SK-N-SH (cell line): Measurements from ENCODE around the gene S100P. TPM values are rescaled to one million over a fixed set of nuclear protein-coding genes. Genes with fewer than 3 reads are reported as not detected.

ENCODE experiments used
- CTCF ChIA-PET: fragments of 300-600, 350-600 bp; formaldehyde crosslinking; extraction: SDS; loops from one replicate; lab custom pipeline; 2021; lab: Yijun Ruan, JAX
- POLR2A ChIA-PET: fragments of 350-600 bp; sonication (Branson Sonifier 250); formaldehyde crosslinking; extraction: SDS; loops from one replicate; lab custom pipeline; 2020; ENCODE audit warnings: antibody characterized with exemption, inconsistent platforms; lab: Yijun Ruan, JAX
- DNase-seq: peaks from one replicate; pipeline ENCODE4 v3.0.0; 2012
- H2AFZ ChIP-seq: fragments of 200-600 bp; sonication (generic); 2 replicates; pipeline ENCODE4 v1.8.1; 2016; ENCODE audit warnings: antibody characterized with exemption, mild to moderate bottlenecking, low read depth
- H3F3A ChIP-seq: fragments of 200-600 bp; sonication (generic); replicated peaks from 2 replicates; pipeline ENCODE3; 2016; ENCODE audit warnings: antibody characterized with exemption, mild to moderate bottlenecking; ENCODE audit not compliant: insufficient read depth
- H3K27ac ChIP-seq, 2 experiments: fragments of 200-500 bp in 1 of 2; fragments of 200-600 bp in 1 of 2; sonication (Bioruptor generic) in 1 of 2; sonication (generic), shearing (Covaris generic) in 1 of 2; 2 replicates each; pipeline versions ENCODE4 v1.5.1 to v1.6.1; 2014 to 2016; ENCODE audit warnings: low read depth in 2 of 2, inconsistent platforms in 1 of 2, low read length in 1 of 2, mild to moderate bottlenecking in 1 of 2, mixed read lengths in 1 of 2
- H3K27me3 ChIP-seq: fragments of 200-600 bp; sonication (generic), shearing (Covaris generic); 2 replicates; pipeline ENCODE4 v1.6.1; 2016; ENCODE audit warnings: mixed run types; ENCODE audit not compliant: insufficient read depth
- H3K36me3 ChIP-seq, 2 experiments: fragments of 200-500 bp in 1 of 2; fragments of 200-600 bp in 1 of 2; sonication (Bioruptor generic) in 1 of 2; sonication (generic) in 1 of 2; replicated peaks in 1 of 2; 2 replicates each; pipeline versions ENCODE3 to v1.5.1; 2014 to 2016; ENCODE audit warnings: low read length in 1 of 2, mild to moderate bottlenecking in 1 of 2; ENCODE audit not compliant: insufficient read depth in 2 of 2, control insufficient read depth in 1 of 2
- H3K4me1 ChIP-seq, 2 experiments: fragments of 200-500 bp in 1 of 2; fragments of 200-600 bp in 1 of 2; sonication (Bioruptor generic) in 1 of 2; sonication (generic), shearing (Covaris generic) in 1 of 2; 2 replicates each; pipeline versions ENCODE4 v1.5.1 to v1.6.1; 2014 to 2016; ENCODE audit warnings: low read depth in 1 of 2, low read length in 1 of 2, mixed run types in 1 of 2; ENCODE audit not compliant: insufficient read depth in 2 of 2, control insufficient read depth in 1 of 2
- H3K4me2 ChIP-seq: fragments of 200-600 bp; sonication (generic), shearing (Covaris generic); 2 replicates; pipeline ENCODE4 v1.6.1; 2017; ENCODE audit warnings: mixed run types
- H3K4me3 ChIP-seq, 2 experiments: fragments of 200-500 bp in 1 of 2; fragments of 200-600 bp in 1 of 2; sonication (Bioruptor generic) in 1 of 2; sonication (generic), shearing (Covaris generic) in 1 of 2; 2 replicates each; pipeline versions ENCODE4 v1.5.1 to v1.8.1; 2014 to 2016; ENCODE audit warnings: low read depth in 2 of 2, inconsistent platforms in 1 of 2, low read length in 1 of 2, mild to moderate bottlenecking in 1 of 2, mixed read lengths in 1 of 2, moderate library complexity in 1 of 2
- H3K79me2 ChIP-seq: fragments of 200-600 bp; sonication (generic); 2 replicates; pipeline ENCODE4 v1.8.1; 2017; ENCODE audit warnings: mild to moderate bottlenecking; ENCODE audit not compliant: insufficient read depth
- H3K9ac ChIP-seq: fragments of 200-600 bp; sonication (generic); 2 replicates; pipeline ENCODE4 v1.6.1; 2017; ENCODE audit warnings: mixed run types
- H3K9me2 ChIP-seq: fragments of 200-600 bp; sonication (generic); 2 replicates; pipeline ENCODE4 v1.6.1; 2017; ENCODE audit warnings: mixed run types
- H3K9me3 ChIP-seq: fragments of 200-600 bp; sonication (generic); 2 replicates; pipeline ENCODE4 v1.6.1; 2017; ENCODE audit warnings: mixed run types, mild to moderate bottlenecking, moderate library complexity
- H4K20me1 ChIP-seq: fragments of 200-600 bp; sonication (generic); 2 replicates; pipeline ENCODE4 v1.6.1; 2017; ENCODE audit warnings: mild to moderate bottlenecking, mixed run types; ENCODE audit not compliant: insufficient read depth
- ELF1 ChIP-seq: IDR thresholded peaks from 2 replicates; pipeline ENCODE4 v1.4.0; 2012
- FOSL2 ChIP-seq: IDR thresholded peaks from 2 replicates; pipeline ENCODE4 v1.4.0; 2012; ENCODE audit warnings: low read depth, mild to moderate bottlenecking, moderate library complexity, borderline replicate concordance
- GABPA ChIP-seq: IDR thresholded peaks from 2 replicates; pipeline ENCODE4 v1.4.0; 2012; ENCODE audit warnings: low read depth, mild to moderate bottlenecking
- IRF3 ChIP-seq: fragments of 150-350 bp; IDR thresholded peaks from 2 replicates; pipeline ENCODE4 v1.6.1; 2016; ENCODE audit warnings: mild to moderate bottlenecking, low read depth, low read length
- MEF2A ChIP-seq: IDR thresholded peaks from 2 replicates; pipeline ENCODE4 v1.4.0; 2012; ENCODE audit warnings: low read depth, borderline replicate concordance
- MXI1 ChIP-seq: IDR thresholded peaks from 2 replicates; pipeline ENCODE4 v1.6.1; 2012; ENCODE audit warnings: mild to moderate bottlenecking, low read depth, low read length, improper control_type of control experiment
- NFIC ChIP-seq: IDR thresholded peaks from 2 replicates; pipeline ENCODE4 v1.4.0; 2012; ENCODE audit warnings: borderline replicate concordance
- POLR2AphosphoS5 ChIP-seq: IDR thresholded peaks from 2 replicates; pipeline ENCODE4 v1.6.1; 2012; ENCODE audit warnings: low read depth, low read length
- RAD21 ChIP-seq: IDR thresholded peaks from 2 replicates; pipeline ENCODE4 v1.6.1; 2012; ENCODE audit warnings: mild to moderate bottlenecking, low read length
- REST ChIP-seq: IDR thresholded peaks from 2 replicates; pipeline ENCODE4 v1.6.1; 2012; ENCODE audit warnings: mild to moderate bottlenecking, low read depth, low read length, moderate library complexity
- SIN3A ChIP-seq: IDR thresholded peaks from 2 replicates; pipeline ENCODE4 v1.6.1; 2012; ENCODE audit warnings: low read depth, mild to moderate bottlenecking, low read length, moderate library complexity, borderline replicate concordance
- SMC3 ChIP-seq: IDR thresholded peaks from 2 replicates; pipeline ENCODE4 v1.6.1; 2012; ENCODE audit warnings: low read depth, low read length, improper control_type of control experiment
- USF2 ChIP-seq: fragments of 150-350 bp; IDR thresholded peaks from 2 replicates; pipeline ENCODE4 v1.6.1; 2017; ENCODE audit warnings: antibody characterized with exemption, low read length, low read depth, borderline replicate concordance
- YY1 ChIP-seq: IDR thresholded peaks from 2 replicates; pipeline ENCODE4 v1.4.0; 2012; ENCODE audit warnings: low read depth, mild to moderate bottlenecking
- ZBTB33 ChIP-seq: IDR thresholded peaks from 2 replicates; pipeline ENCODE4 v1.4.0; 2012; ENCODE audit warnings: low read depth, borderline replicate concordance
- WGBS: methylation state at CpG from one replicate; pipeline ENCODE4 v1.1.6; 2017; ENCODE audit warnings: low lambda C conversion rate; 5-methylcytosine and 5-hydroxymethylcytosine counted together
- polyA plus RNA-seq, 3 experiments: library from polyadenylated mRNA; depleted of rRNA; stranded (reverse); fragments of >200 nt; gene quantifications; 2 replicates each; pipeline ENCODE4 v1.2.3, GENCODE V29; 2012

Gene S100P
- polyA plus RNA-seq, 1 of the 3 experiments (the other 2 are of a cell fraction), result not detected

GRCh38 chr4:6692806-6693205 is 872 bp upstream of the S100P start:
- H3K9me2 ChIP-seq, result no peaks in the 10 kb centered on the region
- ChIA-PET POLR2A (interaction anchor here (1.1 to 1.8 kb wide), 2 partner anchors 19 to 30 kb away, joined by 3 to 4 read pairs; a partner anchor contains a TSS), CTCF (no interaction called here)
- H3K27ac ChIP-seq, result no peak overlapping the region
- no peaks in the 10 kb centered on the region for H3K79me2 ChIP-seq
- H3F3A ChIP-seq, result peaks cover 6% of the 10 kb centered on the region
- no peak overlapping the region for H3K4me3 ChIP-seq
- H3K4me1 ChIP-seq, result peaks cover 19 to 20% of the 10 kb centered on the region in 2 experiments; a peak in 3 of 4 replicates
- 92% methylated on average over 2 of the region's 3 CpGs for WGBS
- H3K4me2 ChIP-seq, result no peak overlapping the region
- TF ChIP-seq RAD21 (no peak), POLR2AphosphoS5 (no peak), FOSL2 (no peak), GABPA (no peak), ELF1 (no peak), MEF2A (no peak)
- no peaks in the 10 kb centered on the region for H3K36me3 ChIP-seq
- no peaks in the 10 kb centered on the region for H3K27me3 ChIP-seq
- no peak for DNase-seq
- no peak overlapping the region for H3K9ac ChIP-seq
- H3K9me3 ChIP-seq, result no peaks in the 10 kb centered on the region
- H4K20me1 ChIP-seq, result no peaks in the 10 kb centered on the region
- H2AFZ ChIP-seq, result no peak overlapping the region

- Histone ChIP-seq H3K27ac (no peak overlapping the region; a peak in 1 of 4 replicates), H3K4me3 (no peak overlapping the region), H3K79me2 (peaks cover 2% of the 10 kb centered on the region; the same call in 1 of the 2 replicates), H3K9me2 (no peaks in the 10 kb centered on the region), H4K20me1 (no peaks in the 10 kb centered on the region), H3K9me3 (no peaks in the 10 kb centered on the region), H3K4me1 (peaks cover 9 to 19% of the 10 kb centered on the region in 2 experiments; a peak in 3 of 4 replicates), H2AFZ (no peak overlapping the region), H3K4me2 (no peak overlapping the region), H3K9ac (no peak overlapping the region), H3K27me3 (no peaks in the 10 kb centered on the region), H3F3A (peaks cover 2% of the 10 kb centered on the region), H3K36me3 (no peaks in the 10 kb centered on the region)
- ChIA-PET POLR2A (interaction anchor here (1.4 to 1.8 kb wide), 2 partner anchors 21 kb away, joined by 3 to 4 read pairs; a partner anchor contains a TSS), CTCF (no interaction called here)
- TF ChIP-seq FOSL2 (no peak), REST (no peak), USF2 (no peak), YY1 (no peak), RAD21 (no peak), MXI1 (no peak), ZBTB33 (no peak), POLR2AphosphoS5 (no peak), NFIC (no peak), SMC3 (no peak), IRF3 (no peak), SIN3A (no peak)
- peak; percentile 39 for DNase-seq
- WGBS, result 84% methylated on average over 15 of the region's 16 CpGs
These were observed 661 bp downstream of the S100P start for GRCh38 chr4:6694177-6694901.
